CD4-positive, CD25-positive, alpha-beta regulatory T cell (primary cell): ENCODE data around the gene PHLDA3. TPM values are rescaled to one million over a fixed set of nuclear protein-coding genes. Genes with fewer than 3 reads are reported as not detected.
A peak's percentile ranks its signal among the peaks of the same experiment; 100 is the strongest.
"Not testable (repeated sequence)": the region's sequence is repeated elsewhere in the genome, so short reads cannot be mapped to it uniquely, and the experiment has no call there.

Source experiments
- ATAC-seq, 2 donors: fragments of 150-1000 bp; cut with Tn5 transposase; one replicate each; pipeline ENCODE4 v1.10.0; 2021; ENCODE audit warnings: low read depth in 2 of 2, moderate number of reproducible peaks in 2 of 2, moderate library complexity in 1 of 2
- DNase-seq, 3 donors: peaks; one replicate each; pipeline versions ENCODE4 v3.0.0 to v3.0.0-alpha.2; 2012 to 2022; ENCODE audit warnings: mixed read lengths in 1 of 3
- H3K27ac ChIP-seq: one replicate; pipeline ENCODE4 v1.7.0; 2013; ENCODE audit warnings: mild to moderate bottlenecking, low read length; ENCODE audit not compliant: insufficient read depth, poor library complexity, severe bottlenecking
- H3K27me3 ChIP-seq: one replicate; pipeline ENCODE4 v1.7.0; 2013; ENCODE audit warnings: low read length; ENCODE audit not compliant: control insufficient read depth, insufficient read depth
- H3K36me3 ChIP-seq: one replicate; pipeline ENCODE4 v1.7.0; 2013; ENCODE audit warnings: mild to moderate bottlenecking, low read length, moderate library complexity; ENCODE audit not compliant: control insufficient read depth, insufficient read depth
- H3K4me1 ChIP-seq: 2 replicates; pipeline ENCODE4 v1.7.0; 2013; ENCODE audit warnings: mild to moderate bottlenecking, low read length; ENCODE audit not compliant: insufficient read depth, control insufficient read depth, poor library complexity, severe bottlenecking
- H3K4me3 ChIP-seq: one replicate; pipeline ENCODE4 v1.7.0; 2013; ENCODE audit warnings: low read depth, mild to moderate bottlenecking, low read length, moderate library complexity
- H3K9me3 ChIP-seq, 2 experiments: 1 replicate in 1 of 2; 2 replicates in 1 of 2; pipeline ENCODE4 v1.7.0; 2013; ENCODE audit warnings: low read length in 2 of 2, mild to moderate bottlenecking in 1 of 2, moderate library complexity in 1 of 2; ENCODE audit not compliant: control insufficient read depth in 2 of 2
- H3K27ac Mint-ChIP-seq, 3 donors: one replicate each; pipeline ENCODE4 v1.8.0; 2020 to 2022; ENCODE audit warnings: mild to moderate bottlenecking in 3 of 3, mixed read lengths in 3 of 3, moderate library complexity in 2 of 3
- H3K27me3 Mint-ChIP-seq: one replicate; pipeline ENCODE4 v1.8.0; 2022; ENCODE audit warnings: mild to moderate bottlenecking, mixed read lengths
- H3K36me3 Mint-ChIP-seq: one replicate; pipeline ENCODE4 v1.8.0; 2020; ENCODE audit warnings: mixed read lengths
- H3K4me1 Mint-ChIP-seq, 4 donors: one replicate each; pipeline ENCODE4 v1.8.0; 2020 to 2022; ENCODE audit warnings: mixed read lengths in 4 of 4, mild to moderate bottlenecking in 1 of 4
- H3K4me3 Mint-ChIP-seq, 4 donors: one replicate each; pipeline ENCODE4 v1.8.0; 2020 to 2022; ENCODE audit warnings: mild to moderate bottlenecking in 4 of 4, mixed read lengths in 4 of 4, moderate library complexity in 3 of 4
- H3K9me3 Mint-ChIP-seq, 7 donors: one replicate each; pipeline ENCODE4 v1.8.0; 2020 to 2022; ENCODE audit warnings: mixed read lengths in 7 of 7, mild to moderate bottlenecking in 3 of 7, moderate library complexity in 2 of 7
- polyA plus RNA-seq, 4 donors: library from polyadenylated mRNA; unstranded; fragments of 300-500 nt; fragmentation: Illumina TruSeq; gene quantifications; one replicate each; pipeline ENCODE4 v1.2.3, GENCODE V29; 2021
- total RNA-seq: library from RNA; stranded (reverse); gene quantifications from one replicate; pipeline ENCODE4 v1.2.3, GENCODE V29; 2022

Gene PHLDA3
- total and polyA plus RNA-seq, 5 donors from 2014 or later = 0.62 to 2.1 (median 1.4) TPM

DNA sequence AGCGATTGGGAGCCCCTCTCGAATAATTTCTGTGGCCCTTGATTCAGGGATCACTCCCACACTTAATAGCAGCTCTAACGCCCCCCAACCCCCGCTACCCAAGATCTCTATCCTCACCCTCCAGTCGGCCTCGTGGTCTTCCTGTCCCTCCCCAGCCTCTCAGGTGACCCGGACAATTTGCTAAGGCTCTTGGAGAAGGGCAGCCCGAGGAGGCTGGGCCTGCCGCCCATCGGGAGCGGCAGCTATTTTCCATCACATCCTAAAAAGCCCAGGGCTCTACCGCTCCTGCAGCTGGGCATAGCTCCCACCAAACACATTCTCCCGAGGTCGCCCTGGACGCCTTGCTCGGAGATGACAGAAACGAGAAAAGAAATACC, 12.0 kb upstream of the PHLDA3 start:
- H3K27ac Mint-ChIP-seq = peak overlapping the region in 1 of 3 donors; percentile 76

GRCh38 chr1:201480231-201481003, 11.4 kb upstream of the PHLDA3 start:
- no peaks in the 10 kb centered on the region for H3K9me3 Mint-ChIP-seq
- H3K4me1 Mint-ChIP-seq = peaks cover 5 to 19% (median 13%) of the 10 kb centered on the region in 4 donors
- H3K27ac Mint-ChIP-seq = peak overlapping the region in 1 of 3 donors; percentile 31
- peak overlapping the region; percentile 73 to 89 (median 80) for H3K4me3 Mint-ChIP-seq
- DNase-seq = peak; percentile 44 to 84 (median 59)
- Histone ChIP-seq H3K27me3 (no peaks in the 10 kb centered on the region), H3K4me1 (peaks cover 22% of the 10 kb centered on the region), H3K36me3 (peaks cover 12% of the 10 kb centered on the region), H3K4me3 (peak overlapping the region; percentile 41), H3K27ac (no peak overlapping the region), H3K9me3 (no peaks in the 10 kb centered on the region)
- peaks cover 19% of the 10 kb centered on the region for H3K36me3 Mint-ChIP-seq
- peaks cover 22% of the 10 kb centered on the region for H3K27me3 Mint-ChIP-seq
- ATAC-seq = peak; percentile 52 to 57

More for the DNA sequence above, 12.0 kb upstream of the PHLDA3 start:
- no peak for ATAC-seq
- H3K4me1 Mint-ChIP-seq = peaks cover 5 to 19% (median 13%) of the 10 kb centered on the region in 4 donors
- H3K9me3 Mint-ChIP-seq = no peaks in the 10 kb centered on the region
- H3K4me3 Mint-ChIP-seq = peak overlapping the region; percentile 73 to 81 (median 79)
- no peaks in the 10 kb centered on the region for H3K27me3 ChIP-seq
- peaks cover 16% of the 10 kb centered on the region for H3K36me3 ChIP-seq
- H3K9me3 ChIP-seq = no peaks in the 10 kb centered on the region
- no peak for DNase-seq
- peaks cover 22% of the 10 kb centered on the region for H3K27me3 Mint-ChIP-seq
- peaks cover 22% of the 10 kb centered on the region for H3K4me1 ChIP-seq
- H3K36me3 Mint-ChIP-seq = peaks cover 19% of the 10 kb centered on the region
- H3K27ac ChIP-seq = no peak overlapping the region
- H3K4me3 ChIP-seq = peak overlapping the region; percentile 41

GRCh38 chr1:201479201-201479730, 10.3 kb upstream of the PHLDA3 start:
- Histone ChIP-seq H3K9me3 (no peaks in the 10 kb centered on the region), H3K36me3 (peaks cover 7% of the 10 kb centered on the region), H3K4me3 (no peak overlapping the region), H3K27me3 (peaks cover 4% of the 10 kb centered on the region), H3K27ac (no peak overlapping the region), H3K4me1 (peaks cover 22% of the 10 kb centered on the region)
- DNase-seq (no peak), ATAC-seq (no peak)
- Mint-ChIP-seq H3K4me3 (peak overlapping the region in 1 of 4 donors; percentile 13), H3K4me1 (peaks cover 5 to 19% (median 13%) of the 10 kb centered on the region in 4 donors), H3K27ac (no peak overlapping the region), H3K36me3 (peaks cover 10% of the 10 kb centered on the region), H3K9me3 (no peaks in the 10 kb centered on the region), H3K27me3 (peaks cover 22% of the 10 kb centered on the region)

DNA sequence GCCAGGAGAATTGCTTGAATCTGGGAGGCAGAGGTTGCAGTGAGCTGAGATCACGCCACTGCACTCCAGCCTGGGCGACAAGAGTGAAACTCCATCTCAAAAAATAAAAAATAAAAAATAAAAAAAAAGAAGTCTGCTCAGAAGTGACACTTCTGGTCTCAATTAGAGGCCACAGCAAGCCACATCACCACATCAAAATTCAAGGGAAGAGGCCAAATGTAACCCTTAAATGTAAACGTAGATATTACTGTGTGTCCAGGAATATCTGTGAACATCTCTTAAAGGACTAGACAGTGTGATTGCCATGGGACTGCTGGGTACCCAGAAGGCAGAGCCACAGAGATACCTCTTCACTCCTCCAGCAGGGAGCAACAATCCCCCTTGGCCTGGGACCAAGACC, 9.7 kb upstream of the PHLDA3 start:
- not testable (repeated sequence) for DNase-seq, ATAC-seq, H3K9me3 Mint-ChIP-seq, H3K27me3 ChIP-seq, H3K4me3 Mint-ChIP-seq, H3K36me3 ChIP-seq, H3K36me3 Mint-ChIP-seq, H3K27ac Mint-ChIP-seq, H3K9me3 ChIP-seq, H3K27ac ChIP-seq, H3K4me3 ChIP-seq
- Mint-ChIP-seq H3K27me3 (peaks cover 26% of the 10 kb centered on the region), H3K4me1 (peaks cover 5 to 19% (median 13%) of the 10 kb centered on the region in 4 donors)
- H3K4me1 ChIP-seq = peaks cover 22% of the 10 kb centered on the region

GRCh38 chr1:201476670-201477344, 7.8 kb upstream of the PHLDA3 start:
- H3K27me3 ChIP-seq = peaks cover 10% of the 10 kb centered on the region
- no peak overlapping the region for H3K4me3 Mint-ChIP-seq
- H3K27ac ChIP-seq = no peak overlapping the region
- H3K4me1 Mint-ChIP-seq = peaks cover 5 to 14% (median 9%) of the 10 kb centered on the region in 4 donors
- H3K9me3 Mint-ChIP-seq = no peaks in the 10 kb centered on the region
- H3K27me3 Mint-ChIP-seq = peaks cover 29% of the 10 kb centered on the region
- no peak for ATAC-seq
- no peak overlapping the region for H3K27ac Mint-ChIP-seq
- H3K9me3 ChIP-seq = no peaks in the 10 kb centered on the region
- no peaks in the 10 kb centered on the region for H3K36me3 ChIP-seq
- H3K4me1 ChIP-seq = peaks cover 19% of the 10 kb centered on the region
- DNase-seq = no peak
- H3K36me3 Mint-ChIP-seq = peaks cover 5% of the 10 kb centered on the region
- H3K4me3 ChIP-seq = no peak overlapping the region

GRCh38 chr1:201475915-201476669, 7.1 kb upstream of the PHLDA3 start:
- Mint-ChIP-seq H3K27me3 (peaks cover 22% of the 10 kb centered on the region), H3K4me3 (no peak overlapping the region), H3K9me3 (peaks cover 0 to 1% (median 0%) of the 10 kb centered on the region in 7 donors), H3K36me3 (peaks cover 5% of the 10 kb centered on the region), H3K27ac (no peak overlapping the region), H3K4me1 (peaks cover 5 to 7% (median 6%) of the 10 kb centered on the region in 4 donors)
- H3K27ac ChIP-seq = no peak overlapping the region
- ATAC-seq (no peak), DNase-seq (no peak)
- no peaks in the 10 kb centered on the region for H3K36me3 ChIP-seq
- H3K4me1 ChIP-seq = peaks cover 11% of the 10 kb centered on the region
- H3K4me3 ChIP-seq = no peak overlapping the region
- H3K9me3 ChIP-seq = no peaks in the 10 kb centered on the region
- H3K27me3 ChIP-seq = peaks cover 10% of the 10 kb centered on the region

- no peak overlapping the region for H3K4me3 Mint-ChIP-seq
- ATAC-seq = no peak
- Histone ChIP-seq H3K27ac (no peak overlapping the region), H3K4me3 (no peak overlapping the region), H3K4me1 (peaks cover 2% of the 10 kb centered on the region), H3K9me3 (no peaks in the 10 kb centered on the region), H3K27me3 (peaks cover 13% of the 10 kb centered on the region), H3K36me3 (no peaks in the 10 kb centered on the region)
- no peak overlapping the region for H3K27ac Mint-ChIP-seq
- peaks cover 5% of the 10 kb centered on the region for H3K36me3 Mint-ChIP-seq
- DNase-seq = no peak
- H3K9me3 Mint-ChIP-seq = peaks cover 0 to 2% (median 0%) of the 10 kb centered on the region in 7 donors
- peaks cover 0 to 7% (median 3%) of the 10 kb centered on the region in 4 donors for H3K4me1 Mint-ChIP-seq
- peaks cover 19% of the 10 kb centered on the region for H3K27me3 Mint-ChIP-seq
These were observed 6.1 kb upstream of the PHLDA3 start for GRCh38 chr1:201475130-201475529.
